Motor neuron (in vitro differentiated cells): ENCODE results near the gene TSPAN6. TPM values are rescaled to one million over a fixed set of nuclear protein-coding genes. Genes with fewer than 3 reads are reported as not detected.

Experiments
- ATAC-seq, 8 experiments: fragments of 200-7000 bp; cut with Tn5 transposase; replicated peaks in 6 of 8; 2 replicates each; pipeline ENCODE4 v1.8.0; 2021; ENCODE audit warnings: mild to moderate bottlenecking in 8 of 8, moderate library complexity in 8 of 8
- H3K27ac ChIP-seq, 2 donors: fragments of 250-450 bp; sonication (Bioruptor Pico); 2 replicates each; pipeline ENCODE4 v1.9.0; 2021; ENCODE audit warnings: antibody characterized with exemption in 2 of 2, mild to moderate bottlenecking in 2 of 2, moderate library complexity in 1 of 2
- H3K4me1 ChIP-seq, 2 donors: fragments of 250-450 bp; sonication (Bioruptor Pico); replicated peaks in 1 of 2; 2 replicates each; pipeline ENCODE4 v1.6.1; 2021; ENCODE audit warnings: antibody characterized with exemption in 2 of 2, mild to moderate bottlenecking in 2 of 2, moderate library complexity in 1 of 2
- H3K4me3 ChIP-seq, 5 donors: fragments of 250-450 bp; sonication (Bioruptor Pico); 2 replicates each; pipeline ENCODE4 v1.9.0; 2021; ENCODE audit warnings: antibody characterized with exemption in 5 of 5, mild to moderate bottlenecking in 5 of 5, moderate library complexity in 4 of 5
- WGBS, 10 experiments: fragments of 450-650 bp; shearing (Covaris generic); methylation state at CpG; one replicate each; pipeline ENCODE4 v1.0.0; 2022; 5-methylcytosine and 5-hydroxymethylcytosine counted together
- in situ Hi-C, 9 experiments: fragments of 400-800 bp; cut with MboI; loops; one replicate each; pipeline ENCODE4 v1.15.0; 2021; ENCODE audit warnings: low sequenced_read_pairs in 9 of 9, low pct_unique_long_range_greater_than_20kb in 2 of 9; ENCODE audit not compliant: unreplicated experiment in 9 of 9
- total RNA-seq, 8 experiments: library from RNA; unstranded; fragments of 300-600 nt; gene quantifications; 2 replicates each; pipeline versions ENCODE4 v1.2.3 to v1.2.4, GENCODE V29; 2022

The TSPAN6 gene
- total RNA-seq, 8 experiments from 2014 or later, result 20.1 to 65.0 (median 31.5) TPM

DNA sequence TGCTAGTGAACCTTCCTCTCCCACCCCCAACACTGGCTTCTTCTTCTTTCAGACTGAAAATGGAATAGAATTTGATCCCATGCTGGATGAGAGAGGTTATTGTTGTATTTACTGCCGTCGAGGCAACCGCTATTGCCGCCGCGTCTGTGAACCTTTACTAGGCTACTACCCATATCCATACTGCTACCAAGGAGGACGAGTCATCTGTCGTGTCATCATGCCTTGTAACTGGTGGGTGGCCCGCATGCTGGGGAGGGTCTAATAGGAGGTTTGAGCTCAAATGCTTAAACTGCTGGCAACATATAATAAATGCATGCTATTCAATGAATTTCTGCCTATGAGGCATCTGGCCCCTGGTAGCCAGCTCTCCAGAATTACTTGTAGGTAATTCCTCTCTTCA, 37.1 kb downstream of the TSPAN6 start:
- in situ Hi-C loops, result no loop called here
- H3K27ac ChIP-seq, result no peak overlapping the region
- no peak for ATAC-seq
- no peak overlapping the region for H3K4me3 ChIP-seq
- no peaks in the 10 kb centered on the region for H3K4me1 ChIP-seq
- 83 to 93% methylated on average over 6 of the region's 9 CpGs; no CpG with 5 or more reads in 8 of the 10 experiments for WGBS, 10 experiments

DNA sequence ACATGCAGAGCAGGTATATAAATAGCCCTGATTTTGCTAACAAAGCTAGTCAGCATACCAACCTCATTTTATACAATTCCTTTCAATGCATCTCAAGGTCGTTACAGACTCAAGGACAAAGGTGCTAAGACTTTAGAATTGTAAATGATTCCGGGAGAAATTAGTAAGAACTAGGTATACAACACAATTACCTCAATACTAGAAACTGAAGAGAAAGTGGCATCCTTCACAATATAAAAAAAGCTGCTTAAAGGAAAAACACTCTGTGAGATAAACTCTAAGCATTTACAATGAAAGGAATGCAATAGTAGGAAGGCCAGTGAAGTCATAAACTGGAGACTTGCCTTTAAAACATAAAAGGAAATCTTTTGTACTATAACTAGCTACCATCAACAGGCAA, 40.0 kb downstream of the TSPAN6 start:
- Histone ChIP-seq H3K27ac (no peak overlapping the region), H3K4me1 (no peaks in the 10 kb centered on the region), H3K4me3 (no peak overlapping the region)
- in situ Hi-C loops, result no loop called here
- WGBS, 10 experiments, result 8 to 80% (median 40%) methylated on average over 1 to 2 of the region's 2 CpGs; no CpG with 5 or more reads in 4 of the 10 experiments
- ATAC-seq, result no peak

DNA sequence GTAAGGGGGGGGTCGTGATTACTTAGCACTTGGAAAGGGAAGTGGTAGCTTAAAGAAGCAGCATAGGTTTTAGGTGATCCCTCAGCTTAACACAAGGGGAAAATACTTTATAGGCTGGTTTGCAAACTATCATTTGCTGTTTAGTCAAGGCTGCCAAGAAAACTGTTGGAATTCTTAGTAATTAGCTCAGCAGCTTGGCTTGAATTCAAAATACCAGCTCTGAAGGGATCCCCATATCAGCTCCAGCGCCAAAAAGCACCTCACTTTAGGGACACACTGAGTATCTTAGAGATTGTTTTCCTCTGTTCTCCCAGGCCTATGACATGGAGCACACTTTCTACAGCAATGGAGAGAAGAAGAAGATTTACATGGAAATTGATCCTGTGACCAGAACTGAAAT, 43.0 kb downstream of the TSPAN6 start:
- WGBS, 10 experiments, result 20% methylated on average over 1 of the region's 2 CpGs; no CpG with 5 or more reads in 9 of the 10 experiments
- in situ Hi-C loops, result no loop called here
- Histone ChIP-seq H3K4me3 (no peak overlapping the region), H3K27ac (no peak overlapping the region), H3K4me1 (no peaks in the 10 kb centered on the region)
- ATAC-seq, result no peak

DNA sequence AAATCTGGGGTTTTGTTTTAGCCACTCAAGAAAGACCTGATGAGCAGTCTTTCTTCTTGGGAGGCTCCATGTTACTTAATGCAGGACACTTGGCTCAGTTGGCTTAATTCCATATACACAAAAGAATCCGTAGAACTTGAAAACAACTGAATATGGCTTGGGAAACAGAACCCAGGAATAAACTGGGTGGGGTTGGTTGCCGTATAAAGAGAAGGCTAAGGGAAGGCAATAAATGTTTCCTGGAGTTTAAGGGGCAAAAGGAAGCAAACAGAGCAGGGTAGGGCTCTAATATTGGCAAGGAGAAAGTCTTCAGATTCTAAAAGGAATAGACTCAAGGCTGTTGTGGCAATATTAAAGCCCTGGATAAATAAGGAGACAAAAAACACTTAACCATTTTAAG, 43.5 kb downstream of the TSPAN6 start:
- no peak overlapping the region for H3K4me3 ChIP-seq
- WGBS, 10 experiments, result 0 to 100% (median 27%) methylated on average over 1 to 2 of the region's 2 CpGs; no CpG with 5 or more reads in 7 of the 10 experiments
- H3K4me1 ChIP-seq, result no peaks in the 10 kb centered on the region
- in situ Hi-C loops, result no loop called here
- peak in 1 of 8 experiments; percentile 57 for ATAC-seq
- no peak overlapping the region for H3K27ac ChIP-seq

DNA sequence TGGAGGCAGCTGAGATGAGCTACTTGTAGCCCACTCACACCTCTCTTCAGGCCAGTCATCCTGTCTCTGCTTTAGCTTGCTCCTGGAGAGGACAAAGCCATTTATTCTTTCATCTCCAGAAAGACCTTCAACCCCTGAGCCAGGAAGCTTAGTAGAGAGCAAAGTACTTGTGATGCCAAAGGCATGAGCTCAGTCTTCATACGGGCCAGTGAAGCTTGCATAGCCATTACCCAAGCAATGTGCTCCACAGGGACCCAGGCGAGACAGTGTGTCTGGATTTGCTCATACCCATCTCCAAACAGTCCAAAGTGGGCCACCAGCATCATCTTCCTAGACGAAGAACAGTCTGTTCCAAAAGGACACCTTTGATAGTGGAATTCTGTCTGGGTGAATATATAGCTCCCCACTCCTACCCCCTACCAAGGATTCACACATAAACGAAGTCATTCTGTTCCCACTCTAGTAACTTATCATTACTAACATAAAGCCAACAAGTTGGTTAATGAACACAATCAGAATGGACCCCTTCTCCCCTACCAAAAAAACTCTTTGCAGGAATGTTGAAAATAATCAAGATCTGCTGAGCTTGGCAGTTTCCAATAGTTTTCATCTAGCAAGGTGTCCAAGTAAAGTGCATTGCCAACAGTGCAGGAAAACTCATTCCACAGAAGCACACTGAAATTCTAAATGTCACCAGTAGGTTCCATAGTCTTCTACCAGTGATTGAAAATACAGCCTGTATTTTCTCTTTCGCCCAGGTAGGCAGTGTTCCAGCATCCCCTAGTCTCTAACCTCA, 45.2 kb downstream of the TSPAN6 start:
- ATAC-seq, result no peak
- WGBS, 10 experiments, result 0 to 71% (median 34%) methylated on average over 1 of the region's 5 CpGs; no CpG with 5 or more reads in 6 of the 10 experiments
- no peaks in the 10 kb centered on the region for H3K4me1 ChIP-seq
- no peak overlapping the region for H3K4me3 ChIP-seq
- in situ Hi-C loops, result no loop called here
- H3K27ac ChIP-seq, result no peak overlapping the region

DNA sequence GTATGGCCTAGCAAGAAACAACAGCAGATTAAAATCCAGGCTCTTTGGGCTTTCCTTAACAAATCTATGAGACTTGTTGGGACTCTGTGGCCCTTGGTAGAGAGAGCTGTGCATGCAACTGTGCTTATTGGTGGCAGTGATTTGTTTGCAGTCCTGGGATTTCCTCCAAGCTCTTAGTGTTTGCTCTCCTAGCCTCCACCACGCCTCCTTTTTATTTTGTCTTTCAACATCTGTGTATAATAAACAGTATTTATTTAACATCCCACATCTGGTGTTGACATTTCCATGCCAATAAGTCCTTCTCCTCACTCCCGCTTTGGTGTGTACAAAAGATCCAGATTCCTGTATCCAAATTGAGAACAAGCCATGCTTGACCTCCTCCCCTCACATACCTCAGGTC, 48.7 kb downstream of the TSPAN6 start:
- no peaks in the 10 kb centered on the region for H3K4me1 ChIP-seq
- peak in 3 of 8 experiments; percentile 15 to 66 (median 40) for ATAC-seq
- in situ Hi-C loops, result no loop called here
- H3K27ac ChIP-seq, result no peak overlapping the region
- WGBS, 10 experiments, result 0 to 60% (median 33%) methylated on average over 1 of the region's 2 CpGs; no CpG with 5 or more reads in 7 of the 10 experiments
- no peak overlapping the region for H3K4me3 ChIP-seq

DNA sequence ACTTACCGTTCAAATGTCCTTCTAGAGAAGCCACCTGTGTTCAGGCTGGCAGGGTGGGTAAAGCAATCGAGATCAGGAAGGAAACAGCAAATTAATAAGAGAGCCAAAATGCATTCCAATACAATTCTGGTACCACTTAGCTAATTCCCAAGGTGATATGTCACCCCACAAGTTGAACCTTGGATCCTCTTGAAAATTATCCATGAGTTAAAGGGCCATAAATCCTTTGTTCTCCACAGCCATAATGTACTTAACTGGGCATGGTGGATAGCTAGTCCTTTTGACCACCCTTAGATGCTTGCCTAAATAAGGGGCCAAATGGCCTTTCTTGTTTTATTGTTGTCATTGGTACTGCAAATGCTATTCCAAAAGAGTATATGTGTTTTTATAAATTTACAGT, 49.9 kb downstream of the TSPAN6 start:
- Histone ChIP-seq H3K4me3 (no peak overlapping the region), H3K27ac (no peak overlapping the region), H3K4me1 (no peaks in the 10 kb centered on the region)
- WGBS, 10 experiments, result 43 to 100% (median 63%) methylated on average over 1 to 2 of the region's 2 CpGs; no CpG with 5 or more reads in 7 of the 10 experiments
- in situ Hi-C loops, result no loop called here
- no peak for ATAC-seq

DNA sequence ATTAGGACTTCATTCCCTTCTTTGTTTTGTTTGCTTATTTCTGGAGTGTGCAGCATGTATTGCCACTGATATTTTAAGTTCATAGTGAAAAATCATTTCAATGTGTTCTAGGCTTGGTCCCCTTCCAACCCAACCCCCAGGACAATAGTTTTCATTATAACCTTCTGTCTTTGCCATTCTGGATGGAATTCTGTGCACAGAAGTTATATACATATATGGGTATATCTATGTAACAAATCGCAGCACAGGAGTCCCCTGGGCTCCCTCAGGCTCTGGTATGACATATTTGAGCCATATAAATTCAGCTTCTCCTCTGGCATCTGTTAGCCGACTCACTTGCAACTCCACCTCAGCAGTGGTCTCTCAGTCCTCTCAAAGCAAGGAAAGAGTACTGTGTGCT, 52.0 kb downstream of the TSPAN6 start, which contains the start of gene TNMD:
Gene TNMD (plus strand): TSS at position 326 of the 400 bp plus-strand sequence. CDS start 83 bp downstream, outside the sequence.
- no peak for ATAC-seq

More for the DNA sequence above, 52.0 kb downstream of the TSPAN6 start, which contains the start of gene TNMD:
- in situ Hi-C loops, result no loop called here
- 0 to 72% (median 0%) methylated on average over 1 to 2 of the region's 2 CpGs; no CpG with 5 or more reads in 6 of the 10 experiments for WGBS, 10 experiments
- H3K4me3 ChIP-seq, result no peak within 1 kb of the TSS
- H3K4me1 ChIP-seq, result no peaks in the 10 kb centered on the region
- H3K27ac ChIP-seq, result no peak within 1 kb of the TSS

Other genes with a start within 250 kb of the TSPAN6 start
- 10 to 100 TPM in 4 of 8 experiments, 1 to 10 TPM in 2, under 1 TPM in 2; 0.20 to 11.2 (median 9.1) TPM for gene PCDH19, start 226.5 kb downstream of the TSPAN6 start, total RNA-seq
- 1 to 10 TPM in 2 of 8 experiments, under 1 TPM in 3, not detected in 3; 0.11 to 3.8 (median 0.50) TPM for gene TNMD, start 51.9 kb downstream of the TSPAN6 start, total RNA-seq
- gene SRPX2, start 7.4 kb upstream of the TSPAN6 start, total RNA-seq, result 10 to 100 TPM in 2 of 8 experiments, 1 to 10 TPM in 2, under 1 TPM in 3, not detected in 1; 0.05 to 26.9 (median 6.6) TPM
- gene SYTL4, start 95.3 kb upstream of the TSPAN6 start, total RNA-seq, result 10 to 100 TPM in 3 of 8 experiments, 1 to 10 TPM in 2, under 1 TPM in 3; 0.22 to 20.7 (median 3.2) TPM
- gene CSTF2, start 183.6 kb upstream of the TSPAN6 start, total RNA-seq, result 10 to 100 TPM; 10.1 to 28.0 (median 17.5) TPM
- gene NOX1, start 237.6 kb upstream of the TSPAN6 start, total RNA-seq, result not detected